SK-N-SH treated with all-trans-retinoic acid at 6 μM for 48 hours (cell line): ENCODE measurements around the gene SORCS3.

Source experiments
- ATAC-seq: fragments of 200-7000 bp; cut with Tn5 transposase; 3 replicates; pipeline ENCODE4 v1.9.1; 2020; ENCODE audit warnings: mild to moderate bottlenecking, moderate library complexity
- ARNTL ChIP-seq: fragments of 450-650 bp; formaldehyde crosslinking; IDR thresholded peaks from 2 replicates; pipeline ENCODE4 v1.5.0; 2020; ENCODE audit warnings: low read depth, mild to moderate bottlenecking, moderate library complexity, borderline replicate concordance
- BACH2 ChIP-seq: fragments of 250-450 bp; sonication (Bioruptor Pico); IDR thresholded peaks from 2 replicates; pipeline ENCODE4 v1.9.0; 2021; ENCODE audit warnings: mild to moderate bottlenecking, borderline replicate concordance
- CREB5 ChIP-seq: fragments of 250-450 bp; sonication (Bioruptor Pico); IDR thresholded peaks from 2 replicates; pipeline ENCODE4 v1.5.1; 2020; ENCODE audit warnings: low read depth, mild to moderate bottlenecking, moderate library complexity
- CSDC2 ChIP-seq: fragments of 250-450 bp; sonication (Bioruptor Pico); IDR thresholded peaks from 2 replicates; pipeline ENCODE4 v1.5.0; 2020; ENCODE audit warnings: mild to moderate bottlenecking, moderate library complexity
- CSRNP3 ChIP-seq: fragments of 250-450 bp; sonication (Bioruptor Pico); IDR thresholded peaks from 2 replicates; pipeline ENCODE4 v1.5.1; 2021; ENCODE audit warnings: mild to moderate bottlenecking, moderate library complexity
- ESRRG ChIP-seq: fragments of 250-450 bp; sonication (Bioruptor Pico); IDR thresholded peaks from 2 replicates; pipeline ENCODE4 v1.6.1; 2021; ENCODE audit warnings: mild to moderate bottlenecking
- GLIS3 ChIP-seq: fragments of 250-450 bp; sonication (Bioruptor Pico); IDR thresholded peaks from 2 replicates; pipeline ENCODE4 v1.5.0; 2020; ENCODE audit warnings: mild to moderate bottlenecking, moderate library complexity
- ISL1 ChIP-seq: fragments of 250-450 bp; sonication (Bioruptor Pico); IDR thresholded peaks from 2 replicates; pipeline ENCODE4 v2.1.2; 2022; ENCODE audit warnings: mild to moderate bottlenecking, moderate library complexity
- OSR1 ChIP-seq: fragments of 250-450 bp; sonication (Bioruptor Pico); IDR thresholded peaks from 2 replicates; pipeline ENCODE4 v1.8.0; 2022; ENCODE audit warnings: moderate library complexity, mild to moderate bottlenecking, inconsistent platforms
- PATZ1 ChIP-seq: fragments of 250-450 bp; sonication (Bioruptor Pico); IDR thresholded peaks from 2 replicates; pipeline ENCODE4 v1.8.0; 2020; ENCODE audit warnings: mild to moderate bottlenecking, moderate library complexity, borderline replicate concordance
- PPARA ChIP-seq: fragments of 250-450 bp; sonication (Bioruptor Pico); IDR thresholded peaks from 2 replicates; pipeline ENCODE4 v1.5.0; 2020; ENCODE audit warnings: mild to moderate bottlenecking, borderline replicate concordance
- SNAI2 ChIP-seq: fragments of 250-450 bp; sonication (Bioruptor Pico); IDR thresholded peaks from 2 replicates; pipeline ENCODE4 v1.5.0; 2020; ENCODE audit warnings: mild to moderate bottlenecking, moderate library complexity
- TCF4 ChIP-seq: fragments of 250-450 bp; sonication (Bioruptor Pico); IDR thresholded peaks from 2 replicates; pipeline ENCODE4 v1.8.0; 2021; ENCODE audit warnings: mild to moderate bottlenecking, moderate library complexity, borderline replicate concordance
- TOX ChIP-seq: fragments of 250-450 bp; sonication (Bioruptor Pico); IDR thresholded peaks from 2 replicates; pipeline ENCODE4 v1.8.0; 2021; ENCODE audit warnings: mild to moderate bottlenecking, moderate library complexity, borderline replicate concordance
- TSHZ2 ChIP-seq: fragments of 250-450 bp; sonication (Bioruptor Pico); IDR thresholded peaks from 2 replicates; pipeline ENCODE4 v1.5.0; 2020; ENCODE audit warnings: mild to moderate bottlenecking, moderate library complexity
- ZFP3 ChIP-seq: fragments of 250-450 bp; sonication (Bioruptor Pico); IDR thresholded peaks from 2 replicates; pipeline ENCODE4 v1.5.0; 2020; ENCODE audit warnings: mild to moderate bottlenecking, moderate library complexity
- ZFP30 ChIP-seq: fragments of 450-650 bp; formaldehyde crosslinking; IDR thresholded peaks from 2 replicates; pipeline ENCODE4 v1.5.0; 2022; ENCODE audit warnings: mild to moderate bottlenecking, moderate library complexity
- ZNF565 ChIP-seq: fragments of 450-650 bp; formaldehyde crosslinking; conservative IDR thresholded peaks from 2 replicates; pipeline ENCODE4 v1.5.0; 2020; ENCODE audit warnings: low read depth, mild to moderate bottlenecking, moderate library complexity
- ZNF70 ChIP-seq: fragments of 450-650 bp; formaldehyde crosslinking; IDR thresholded peaks from 2 replicates; pipeline ENCODE4 v1.5.0; 2020; ENCODE audit warnings: mild to moderate bottlenecking, moderate library complexity
- ZNF8 ChIP-seq: fragments of 450-650 bp; formaldehyde crosslinking; IDR thresholded peaks from 2 replicates; pipeline ENCODE4 v1.5.0; 2020; ENCODE audit warnings: mild to moderate bottlenecking, moderate library complexity

The SORCS3 gene

GRCh38 chr10:104630731-104631130 lies 10.4 kb upstream of the SORCS3 start:
- ATAC-seq, result no peak
- TF ChIP-seq TOX (CRISPR knock-in tag) (no peak), OSR1 (CRISPR knock-in tag) (no peak), ZNF70 (CRISPR knock-in tag) (no peak), ZFP3 (CRISPR knock-in tag) (no peak), ZNF565 (CRISPR knock-in tag) (no peak), TCF4 (CRISPR knock-in tag) (no peak), ESRRG (CRISPR knock-in tag) (no peak), ZNF8 (no peak), PATZ1 (CRISPR knock-in tag) (no peak), BACH2 (CRISPR knock-in tag) (no peak), ISL1 (CRISPR knock-in tag) (no peak), CSDC2 (CRISPR knock-in tag) (no peak)

- TF ChIP-seq ISL1 (CRISPR knock-in tag) (no peak), PATZ1 (CRISPR knock-in tag) (no peak), ZFP30 (CRISPR knock-in tag) (no peak), CSDC2 (CRISPR knock-in tag) (no peak), OSR1 (CRISPR knock-in tag) (no peak)
- no peak for ATAC-seq
Measured at GRCh38 chr10:104631946-104632345, 9.1 kb upstream of the SORCS3 start.

GRCh38 chr10:104638861-104639589 lies 2.1 kb upstream of the SORCS3 start:
- TF ChIP-seq ISL1 (CRISPR knock-in tag) (no peak), TOX (CRISPR knock-in tag) (no peak), TSHZ2 (CRISPR knock-in tag) (no peak), PPARA (CRISPR knock-in tag) (no peak), GLIS3 (CRISPR knock-in tag) (no peak), ARNTL (CRISPR knock-in tag) (no peak), TCF4 (CRISPR knock-in tag) (no peak), ESRRG (CRISPR knock-in tag) (no peak), SNAI2 (CRISPR knock-in tag) (no peak), ZNF8 (no peak), CREB5 (CRISPR knock-in tag) (no peak), ZNF70 (CRISPR knock-in tag) (no peak), ZFP30 (CRISPR knock-in tag) (no peak), CSRNP3 (CRISPR knock-in tag) (no peak), ZFP3 (CRISPR knock-in tag) (no peak)
- TF ChIP-seq, all 23 proteins: peak for 0

More at GRCh38 chr10:104638861-104639589, 2.1 kb upstream of the SORCS3 start:
- peak; percentile 77 for ATAC-seq
